ENCODE results near the gene AMN.

Gene AMN

GRCh38 chr14:102966681-102967505 is 44.4 kb downstream of the AMN start:
- no peak for DNase-seq (ENCODE audit: low read depth in 2 of 2)

GRCh38 chr14:102967506-102967795 is 45.0 kb downstream of the AMN start:
- no peak for DNase-seq (ENCODE audit: low read depth in 2 of 2)

GRCh38 chr14:102968306-102968705 is 45.8 kb downstream of the AMN start:
- no peak for DNase-seq (ENCODE audit: low read depth in 2 of 2)

- no peak for DNase-seq (ENCODE audit: low read depth in 2 of 2)
Observed at GRCh38 chr14:102969060-102969791, 46.8 kb downstream of the AMN start.

- no peak for DNase-seq (ENCODE audit: low read depth in 2 of 2)
Observed at GRCh38 chr14:102969901-102970300, 47.4 kb downstream of the AMN start.

GRCh38 chr14:102970496-102970895 is 48.0 kb downstream of the AMN start:
- no peak for DNase-seq (ENCODE audit: low read depth in 2 of 2)

GRCh38 chr14:102971314-102971713 is 48.9 kb downstream of the AMN start:
- DNase-seq (ENCODE audit: low read depth in 2 of 2), result no peak

GRCh38 chr14:102971836-102972606 is 49.6 kb downstream of the AMN start:
- no peak for DNase-seq (ENCODE audit: low read depth in 2 of 2)

- no peak for DNase-seq (ENCODE audit: low read depth in 2 of 2)
Observed at GRCh38 chr14:102973706-102974285, 51.3 kb downstream of the AMN start.

- DNase-seq (ENCODE audit: low read depth in 2 of 2), result no peak
Observed at GRCh38 chr14:102975662-102976061, 53.2 kb downstream of the AMN start.

- DNase-seq (ENCODE audit: low read depth in 2 of 2), result no peak
Observed at GRCh38 chr14:102977475-102977874, 55.0 kb downstream of the AMN start.

- DNase-seq (ENCODE audit: low read depth in 2 of 2), result no peak
Observed at GRCh38 chr14:102979406-102979805, 56.9 kb downstream of the AMN start.

GRCh38 chr14:102980409-102980810 is 57.9 kb downstream of the AMN start:
- no peak for DNase-seq (ENCODE audit: low read depth in 2 of 2)

Data from fibroblast of skin of left biceps (primary cell).